GM23338 (cell line): Measurements from ENCODE around the gene NBAS. TPM values are rescaled to one million over a fixed set of nuclear protein-coding genes. Genes with fewer than 3 reads are reported as not detected.

Experiments
- ATAC-seq: fragments of 200-7000 bp; cut with Tn5 transposase; 3 replicates; pipeline ENCODE4 v1.9.1; 2020
- DNase-seq: peaks from one replicate; pipeline ENCODE4 v3.0.0-alpha.2; 2015; ENCODE audit warnings: low spot score
- H2AFZ ChIP-seq: fragments of 200-600 bp; sonication (generic); 2 replicates; pipeline ENCODE4 v1.8.0; 2016; ENCODE audit warnings: antibody characterized with exemption, mild to moderate bottlenecking, moderate library complexity
- H3F3A ChIP-seq: fragments of 200-600 bp; sonication (generic); replicated peaks from 2 replicates; pipeline ENCODE4 v1.8.0; 2017; ENCODE audit warnings: antibody characterized with exemption, mixed run types, low read depth
- H3K27ac ChIP-seq: fragments of 200-600 bp; sonication (generic); 2 replicates; pipeline ENCODE4 v1.6.1; 2016; ENCODE audit warnings: low read depth
- H3K27me3 ChIP-seq: fragments of 200-600 bp; sonication (generic); 2 replicates; pipeline ENCODE4 v1.8.0; 2016; ENCODE audit warnings: mild to moderate bottlenecking, mixed run types, moderate library complexity; ENCODE audit not compliant: insufficient read depth
- H3K36me3 ChIP-seq: fragments of 200-600 bp; sonication (generic); 2 replicates; pipeline ENCODE4 v1.8.0; 2016; ENCODE audit warnings: mild to moderate bottlenecking; ENCODE audit not compliant: insufficient read depth
- H3K4me1 ChIP-seq: fragments of 200-600 bp; sonication (generic); 2 replicates; pipeline ENCODE4 v1.8.0; 2016; ENCODE audit warnings: mild to moderate bottlenecking, moderate library complexity; ENCODE audit not compliant: insufficient read depth
- H3K4me2 ChIP-seq: fragments of 200-600 bp; sonication (generic); 2 replicates; pipeline ENCODE4 v1.7.1; 2017; ENCODE audit warnings: mixed run types
- H3K4me3 ChIP-seq: fragments of 200-600 bp; sonication (generic); 2 replicates; pipeline ENCODE4 v1.6.1; 2016; ENCODE audit warnings: mixed run types
- H3K79me2 ChIP-seq: fragments of 200-600 bp; sonication (generic); replicated peaks from 2 replicates; pipeline ENCODE4 v1.8.0; 2017; ENCODE audit warnings: mild to moderate bottlenecking; ENCODE audit not compliant: insufficient read depth
- H3K9me2 ChIP-seq: fragments of 200-600 bp; sonication (generic); 2 replicates; pipeline ENCODE4 v1.8.0; 2017; ENCODE audit not compliant: insufficient read depth
- H4K20me1 ChIP-seq: fragments of 200-600 bp; sonication (generic); replicated peaks from 2 replicates; pipeline ENCODE4 v1.8.0; 2017; ENCODE audit warnings: mild to moderate bottlenecking; ENCODE audit not compliant: insufficient read depth
- H3K27ac Mint-ChIP-seq: 2 replicates; pipeline ENCODE4 v1.8.0; 2020; ENCODE audit warnings: inconsistent platforms, mild to moderate bottlenecking, moderate library complexity, mixed read lengths
- H3K27me3 Mint-ChIP-seq: 3 replicates; pipeline ENCODE4 v1.8.0; 2022; ENCODE audit warnings: low read depth, mild to moderate bottlenecking, moderate library complexity, mixed read lengths, inconsistent platforms; ENCODE audit not compliant: insufficient read depth, poor library complexity
- H3K36me3 Mint-ChIP-seq: 3 replicates; pipeline ENCODE4 v1.8.0; 2021; ENCODE audit warnings: low read depth, mild to moderate bottlenecking, inconsistent platforms, moderate library complexity, mixed read lengths
- H3K4me1 Mint-ChIP-seq: 3 replicates; pipeline ENCODE4 v1.8.0; 2020; ENCODE audit warnings: mild to moderate bottlenecking, inconsistent platforms, mixed read lengths
- H3K4me3 Mint-ChIP-seq: 3 replicates; pipeline ENCODE4 v1.8.0; 2021; ENCODE audit warnings: moderate library complexity, mild to moderate bottlenecking, inconsistent platforms, mixed read lengths
- H3K9me3 Mint-ChIP-seq: 3 replicates; pipeline ENCODE4 v1.8.0; 2020; ENCODE audit warnings: moderate library complexity, mild to moderate bottlenecking, inconsistent platforms, mixed read lengths
- CREB1 ChIP-seq: fragments of 250-450 bp; sonication (Bioruptor Pico); IDR thresholded peaks from 2 replicates; pipeline ENCODE4 v1.5.0; 2020; ENCODE audit warnings: low read depth, mild to moderate bottlenecking, moderate library complexity
- EZH2 ChIP-seq: fragments of 200-600 bp; sonication (generic); IDR thresholded peaks from one replicate; pipeline ENCODE4 v1.8.0; 2017; ENCODE audit warnings: antibody characterized with exemption, mild to moderate bottlenecking, low read depth; ENCODE audit not compliant: unreplicated experiment
- EZH2phosphoT487 ChIP-seq: fragments of 200-600 bp; sonication (generic); IDR thresholded peaks from one replicate; pipeline ENCODE4 v1.8.1; 2018; ENCODE audit warnings: antibody characterized with exemption; ENCODE audit not compliant: unreplicated experiment
- NANOG ChIP-seq: IDR thresholded peaks from 2 replicates; pipeline ENCODE4 v1.6.1; 2016; ENCODE audit warnings: antibody characterized with exemption, borderline replicate concordance
- STAT1 ChIP-seq: IDR thresholded peaks from one replicate; pipeline ENCODE4 v1.6.1; 2016; ENCODE audit warnings: antibody characterized with exemption; ENCODE audit not compliant: unreplicated experiment
- ZNF114 ChIP-seq: fragments of 250-450 bp; sonication (Bioruptor Pico); IDR thresholded peaks from 2 replicates; pipeline ENCODE4 v1.5.0; 2020; ENCODE audit warnings: mild to moderate bottlenecking, moderate library complexity
- polyA plus RNA-seq: library from polyadenylated mRNA; unstranded; fragments of >200 nt; fragmentation: Nextera tagmentation; extraction: Ambion mirVana; gene quantifications from 2 replicates; pipeline ENCODE4 v1.2.1, GENCODE V29; 2016
- total RNA-seq: library from RNA; depleted of rRNA; stranded (reverse); fragments of >200 nt; shearing (Covaris generic); gene quantifications from 2 replicates; pipeline ENCODE4 v1.2.3, GENCODE V29; 2014
- TF ChIP-seq, protein P1 (sequence below): IDR thresholded peaks from one replicate; pipeline ENCODE4 v1.6.1; 2018; ENCODE audit warnings: antibody characterized with exemption; ENCODE audit not compliant: unreplicated experiment
- TF ChIP-seq, protein P2 (sequence below): IDR thresholded peaks from 2 replicates; pipeline ENCODE4 v1.6.1; 2016; ENCODE audit warnings: antibody characterized with exemption
- TF ChIP-seq, protein P3 (sequence below): fragments of 250-450 bp; sonication (Bioruptor Pico); IDR thresholded peaks from 2 replicates; pipeline ENCODE4 v1.5.0; 2020; ENCODE audit warnings: mild to moderate bottlenecking, moderate library complexity
- TF ChIP-seq, protein P4 (sequence below), 2 experiments: fragments of 200-600 bp in 1 of 2; sonication (generic) in 1 of 2; conservative IDR thresholded peaks; 2 replicates each; pipeline versions ENCODE4 v1.5.1 to v1.6.1; 2016 to 2017; ENCODE audit warnings: antibody characterized with exemption in 2 of 2, low read depth in 2 of 2, mild to moderate bottlenecking in 2 of 2, moderate library complexity in 1 of 2

NBAS gene
- total and polyA plus RNA-seq, 2 experiments from 2014 or later: 24.8 to 38.9 TPM

- Mint-ChIP-seq H3K27me3 (no peaks in the 10 kb centered on the region), H3K36me3 (peaks cover 62% of the 10 kb centered on the region), H3K27ac (no peak overlapping the region), H3K4me3 (no peak overlapping the region), H3K9me3 (no peaks in the 10 kb centered on the region), H3K4me1 (peaks cover 8% of the 10 kb centered on the region)
- Histone ChIP-seq H3K27me3 (no peaks in the 10 kb centered on the region), H3K4me1 (peaks cover 11% of the 10 kb centered on the region), H3K9me2 (no peaks in the 10 kb centered on the region), H3K4me2 (no peak overlapping the region), H3K79me2 (peaks cover 40% of the 10 kb centered on the region), H3K27ac (no peak overlapping the region), H2AFZ (no peak overlapping the region), H4K20me1 (peaks cover 25% of the 10 kb centered on the region), H3K4me3 (no peak overlapping the region), H3K36me3 (peaks cover 66% of the 10 kb centered on the region), H3F3A (no peaks in the 10 kb centered on the region)
- TF ChIP-seq STAT1: no peak
- TF ChIP-seq ZNF114: no peak
- TF ChIP-seq, protein P1, sequence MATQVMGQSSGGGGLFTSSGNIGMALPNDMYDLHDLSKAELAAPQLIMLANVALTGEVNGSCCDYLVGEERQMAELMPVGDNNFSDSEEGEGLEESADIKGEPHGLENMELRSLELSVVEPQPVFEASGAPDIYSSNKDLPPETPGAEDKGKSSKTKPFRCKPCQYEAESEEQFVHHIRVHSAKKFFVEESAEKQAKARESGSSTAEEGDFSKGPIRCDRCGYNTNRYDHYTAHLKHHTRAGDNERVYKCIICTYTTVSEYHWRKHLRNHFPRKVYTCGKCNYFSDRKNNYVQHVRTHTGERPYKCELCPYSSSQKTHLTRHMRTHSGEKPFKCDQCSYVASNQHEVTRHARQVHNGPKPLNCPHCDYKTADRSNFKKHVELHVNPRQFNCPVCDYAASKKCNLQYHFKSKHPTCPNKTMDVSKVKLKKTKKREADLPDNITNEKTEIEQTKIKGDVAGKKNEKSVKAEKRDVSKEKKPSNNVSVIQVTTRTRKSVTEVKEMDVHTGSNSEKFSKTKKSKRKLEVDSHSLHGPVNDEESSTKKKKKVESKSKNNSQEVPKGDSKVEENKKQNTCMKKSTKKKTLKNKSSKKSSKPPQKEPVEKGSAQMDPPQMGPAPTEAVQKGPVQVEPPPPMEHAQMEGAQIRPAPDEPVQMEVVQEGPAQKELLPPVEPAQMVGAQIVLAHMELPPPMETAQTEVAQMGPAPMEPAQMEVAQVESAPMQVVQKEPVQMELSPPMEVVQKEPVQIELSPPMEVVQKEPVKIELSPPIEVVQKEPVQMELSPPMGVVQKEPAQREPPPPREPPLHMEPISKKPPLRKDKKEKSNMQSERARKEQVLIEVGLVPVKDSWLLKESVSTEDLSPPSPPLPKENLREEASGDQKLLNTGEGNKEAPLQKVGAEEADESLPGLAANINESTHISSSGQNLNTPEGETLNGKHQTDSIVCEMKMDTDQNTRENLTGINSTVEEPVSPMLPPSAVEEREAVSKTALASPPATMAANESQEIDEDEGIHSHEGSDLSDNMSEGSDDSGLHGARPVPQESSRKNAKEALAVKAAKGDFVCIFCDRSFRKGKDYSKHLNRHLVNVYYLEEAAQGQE: no peak
- no peak for TF ChIP-seq EZH2phosphoT487
- TF ChIP-seq, protein P2, sequence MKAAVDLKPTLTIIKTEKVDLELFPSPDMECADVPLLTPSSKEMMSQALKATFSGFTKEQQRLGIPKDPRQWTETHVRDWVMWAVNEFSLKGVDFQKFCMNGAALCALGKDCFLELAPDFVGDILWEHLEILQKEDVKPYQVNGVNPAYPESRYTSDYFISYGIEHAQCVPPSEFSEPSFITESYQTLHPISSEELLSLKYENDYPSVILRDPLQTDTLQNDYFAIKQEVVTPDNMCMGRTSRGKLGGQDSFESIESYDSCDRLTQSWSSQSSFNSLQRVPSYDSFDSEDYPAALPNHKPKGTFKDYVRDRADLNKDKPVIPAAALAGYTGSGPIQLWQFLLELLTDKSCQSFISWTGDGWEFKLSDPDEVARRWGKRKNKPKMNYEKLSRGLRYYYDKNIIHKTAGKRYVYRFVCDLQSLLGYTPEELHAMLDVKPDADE: no peak
- TF ChIP-seq NANOG: no peak
- TF ChIP-seq, protein P3, sequence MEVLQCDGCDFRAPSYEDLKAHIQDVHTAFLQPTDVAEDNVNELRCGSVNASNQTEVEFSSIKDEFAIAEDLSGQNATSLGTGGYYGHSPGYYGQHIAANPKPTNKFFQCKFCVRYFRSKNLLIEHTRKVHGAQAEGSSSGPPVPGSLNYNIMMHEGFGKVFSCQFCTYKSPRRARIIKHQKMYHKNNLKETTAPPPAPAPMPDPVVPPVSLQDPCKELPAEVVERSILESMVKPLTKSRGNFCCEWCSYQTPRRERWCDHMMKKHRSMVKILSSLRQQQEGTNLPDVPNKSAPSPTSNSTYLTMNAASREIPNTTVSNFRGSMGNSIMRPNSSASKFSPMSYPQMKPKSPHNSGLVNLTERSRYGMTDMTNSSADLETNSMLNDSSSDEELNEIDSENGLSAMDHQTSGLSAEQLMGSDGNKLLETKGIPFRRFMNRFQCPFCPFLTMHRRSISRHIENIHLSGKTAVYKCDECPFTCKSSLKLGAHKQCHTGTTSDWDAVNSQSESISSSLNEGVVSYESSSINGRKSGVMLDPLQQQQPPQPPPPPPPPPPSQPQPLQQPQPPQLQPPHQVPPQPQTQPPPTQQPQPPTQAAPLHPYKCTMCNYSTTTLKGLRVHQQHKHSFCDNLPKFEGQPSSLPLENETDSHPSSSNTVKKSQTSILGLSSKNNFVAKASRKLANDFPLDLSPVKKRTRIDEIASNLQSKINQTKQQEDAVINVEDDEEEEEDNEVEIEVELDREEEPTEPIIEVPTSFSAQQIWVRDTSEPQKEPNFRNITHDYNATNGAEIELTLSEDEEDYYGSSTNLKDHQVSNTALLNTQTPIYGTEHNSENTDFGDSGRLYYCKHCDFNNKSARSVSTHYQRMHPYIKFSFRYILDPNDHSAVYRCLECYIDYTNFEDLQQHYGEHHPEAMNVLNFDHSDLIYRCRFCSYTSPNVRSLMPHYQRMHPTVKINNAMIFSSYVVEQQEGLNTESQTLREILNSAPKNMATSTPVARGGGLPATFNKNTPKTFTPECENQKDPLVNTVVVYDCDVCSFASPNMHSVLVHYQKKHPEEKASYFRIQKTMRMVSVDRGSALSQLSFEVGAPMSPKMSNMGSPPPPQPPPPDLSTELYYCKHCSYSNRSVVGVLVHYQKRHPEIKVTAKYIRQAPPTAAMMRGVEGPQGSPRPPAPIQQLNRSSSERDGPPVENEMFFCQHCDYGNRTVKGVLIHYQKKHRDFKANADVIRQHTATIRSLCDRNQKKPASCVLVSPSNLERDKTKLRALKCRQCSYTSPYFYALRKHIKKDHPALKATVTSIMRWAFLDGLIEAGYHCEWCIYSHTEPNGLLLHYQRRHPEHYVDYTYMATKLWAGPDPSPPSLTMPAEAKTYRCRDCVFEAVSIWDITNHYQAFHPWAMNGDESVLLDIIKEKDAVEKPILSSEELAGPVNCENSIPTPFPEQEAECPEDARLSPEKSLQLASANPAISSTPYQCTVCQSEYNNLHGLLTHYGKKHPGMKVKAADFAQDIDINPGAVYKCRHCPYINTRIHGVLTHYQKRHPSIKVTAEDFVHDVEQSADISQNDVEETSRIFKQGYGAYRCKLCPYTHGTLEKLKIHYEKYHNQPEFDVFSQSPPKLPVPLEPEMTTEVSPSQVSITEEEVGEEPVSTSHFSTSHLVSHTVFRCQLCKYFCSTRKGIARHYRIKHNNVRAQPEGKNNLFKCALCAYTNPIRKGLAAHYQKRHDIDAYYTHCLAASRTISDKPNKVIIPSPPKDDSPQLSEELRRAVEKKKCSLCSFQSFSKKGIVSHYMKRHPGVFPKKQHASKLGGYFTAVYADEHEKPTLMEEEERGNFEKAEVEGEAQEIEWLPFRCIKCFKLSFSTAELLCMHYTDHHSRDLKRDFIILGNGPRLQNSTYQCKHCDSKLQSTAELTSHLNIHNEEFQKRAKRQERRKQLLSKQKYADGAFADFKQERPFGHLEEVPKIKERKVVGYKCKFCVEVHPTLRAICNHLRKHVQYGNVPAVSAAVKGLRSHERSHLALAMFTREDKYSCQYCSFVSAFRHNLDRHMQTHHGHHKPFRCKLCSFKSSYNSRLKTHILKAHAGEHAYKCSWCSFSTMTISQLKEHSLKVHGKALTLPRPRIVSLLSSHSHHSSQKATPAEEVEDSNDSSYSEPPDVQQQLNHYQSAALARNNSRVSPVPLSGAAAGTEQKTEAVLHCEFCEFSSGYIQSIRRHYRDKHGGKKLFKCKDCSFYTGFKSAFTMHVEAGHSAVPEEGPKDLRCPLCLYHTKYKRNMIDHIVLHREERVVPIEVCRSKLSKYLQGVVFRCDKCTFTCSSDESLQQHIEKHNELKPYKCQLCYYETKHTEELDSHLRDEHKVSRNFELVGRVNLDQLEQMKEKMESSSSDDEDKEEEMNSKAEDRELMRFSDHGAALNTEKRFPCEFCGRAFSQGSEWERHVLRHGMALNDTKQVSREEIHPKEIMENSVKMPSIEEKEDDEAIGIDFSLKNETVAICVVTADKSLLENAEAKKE (CRISPR knock-in tag): no peak
- TF ChIP-seq CREB1: no peak
- TF ChIP-seq, protein P4, sequence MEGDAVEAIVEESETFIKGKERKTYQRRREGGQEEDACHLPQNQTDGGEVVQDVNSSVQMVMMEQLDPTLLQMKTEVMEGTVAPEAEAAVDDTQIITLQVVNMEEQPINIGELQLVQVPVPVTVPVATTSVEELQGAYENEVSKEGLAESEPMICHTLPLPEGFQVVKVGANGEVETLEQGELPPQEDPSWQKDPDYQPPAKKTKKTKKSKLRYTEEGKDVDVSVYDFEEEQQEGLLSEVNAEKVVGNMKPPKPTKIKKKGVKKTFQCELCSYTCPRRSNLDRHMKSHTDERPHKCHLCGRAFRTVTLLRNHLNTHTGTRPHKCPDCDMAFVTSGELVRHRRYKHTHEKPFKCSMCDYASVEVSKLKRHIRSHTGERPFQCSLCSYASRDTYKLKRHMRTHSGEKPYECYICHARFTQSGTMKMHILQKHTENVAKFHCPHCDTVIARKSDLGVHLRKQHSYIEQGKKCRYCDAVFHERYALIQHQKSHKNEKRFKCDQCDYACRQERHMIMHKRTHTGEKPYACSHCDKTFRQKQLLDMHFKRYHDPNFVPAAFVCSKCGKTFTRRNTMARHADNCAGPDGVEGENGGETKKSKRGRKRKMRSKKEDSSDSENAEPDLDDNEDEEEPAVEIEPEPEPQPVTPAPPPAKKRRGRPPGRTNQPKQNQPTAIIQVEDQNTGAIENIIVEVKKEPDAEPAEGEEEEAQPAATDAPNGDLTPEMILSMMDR (conservative IDR thresholded peaks at IDR 0.05; ENCODE audit: low read depth in 2 of 2): no peak
- TF ChIP-seq EZH2: no peak
- no peak for ATAC-seq
- DNase-seq: no peak
These were observed 35.8 kb upstream of the NBAS start for GRCh38 chr2:15596968-15597367.
